Measurements from ENCODE around the gene GZMA. TPM values are rescaled to one million over a fixed set of nuclear protein-coding genes. Genes with fewer than 3 reads are reported as not detected.

Gene GZMA
- total and polyA plus RNA-seq, 2 donors (not counting 3 experiments of a cell fraction or from before 2014, with no cell fraction given) = not detected

DNA sequence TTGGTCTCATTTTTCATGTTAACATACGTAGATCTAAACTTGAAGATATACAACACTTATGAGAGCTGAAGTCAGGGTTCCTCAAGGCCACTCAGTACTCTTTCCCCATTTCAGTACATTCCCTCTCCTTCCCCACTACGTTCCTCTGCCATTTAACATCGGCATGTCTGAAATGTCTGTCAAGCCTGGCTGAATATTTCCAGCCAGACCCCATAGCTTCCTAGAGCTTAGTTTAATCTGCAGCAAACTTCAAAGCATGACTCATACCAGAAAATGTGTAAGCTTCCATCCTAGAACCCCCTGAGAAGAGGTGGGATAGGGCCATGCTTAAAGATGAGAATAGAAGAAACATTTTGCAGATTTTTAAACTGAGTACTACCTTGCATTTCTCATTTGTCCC lies 6.2 kb downstream of the GZMA start:
- intact Hi-C loops (cut with micrococcal nuclease) (no loop called here), dilution Hi-C loops (cut with MboI; ENCODE audit: extremely low pct_ligation_motif_present, low sequenced_read_pairs) (no loop called here)
- Histone ChIP-seq H3K4me3 (replicated peaks in 1 of 3; ENCODE audit: insufficient read depth in 1 of 3, low read depth in 1 of 3, low read length in 3 of 3) (no peak overlapping the region), H4K20me1 (replicated peaks; ENCODE audit: control insufficient read depth, extremely low read depth, insufficient read depth, low read length) (no peaks in the 10 kb centered on the region), H3K9me1 (replicated peaks; ENCODE audit: control insufficient read depth, extremely low read depth, insufficient read depth, low read length) (no peaks in the 10 kb centered on the region), H3K9ac (replicated peaks; ENCODE audit: extremely low read depth, insufficient read depth, low read length) (no peak overlapping the region), H3K9me3 (replicated peaks; ENCODE audit: control insufficient read depth, insufficient read depth, low read length) (no peaks in the 10 kb centered on the region), H3K79me2 (ENCODE audit: control insufficient read depth, insufficient read depth, low read length) (no peaks in the 10 kb centered on the region), H3K36me3 (ENCODE audit: control insufficient read depth in 2 of 2, extremely low read depth in 1 of 2, insufficient read depth in 2 of 2, low read length in 2 of 2) (no peaks in the 10 kb centered on the region), H3K27me3 (ENCODE audit: control insufficient read depth in 2 of 2, insufficient read depth in 2 of 2, low read length in 2 of 2) (no peaks in the 10 kb centered on the region), H2AFZ (ENCODE audit: low read depth, low read length) (no peak overlapping the region), H3K4me1 (ENCODE audit: control insufficient read depth, extremely low read depth, insufficient read depth, low read length) (no peaks in the 10 kb centered on the region), H3K27ac (ENCODE audit: insufficient read depth, low read depth, low read length) (no peak overlapping the region), H3K4me2 (ENCODE audit: insufficient read depth, low read length) (no peak overlapping the region)
- CTCF ChIA-PET = interaction anchor here (1.5 to 1.9 kb wide), 2 partner anchors 51 to 123 kb away, joined by 3 to 4 read pairs; partner anchors contain the start of genes ESM1 and GPX8
- FAIRE-seq (no peak), DNase-seq (ENCODE audit: low read depth, low spot score) (no peak)
- TF ChIP-seq FOS (IDR thresholded peaks at IDR 0.05; ENCODE audit: borderline replicate concordance, insufficient read depth, low read length) (no peak), POLR2A (IDR thresholded peaks at IDR 0.05; ENCODE audit: low read depth, low read length) (no peak), EZH2 (IDR thresholded peaks at IDR 0.05; ENCODE audit: borderline replicate concordance, low read depth, low read length, severe bottlenecking) (no peak), CTCF (IDR thresholded peaks at IDR 0.05; ENCODE audit: extremely low read depth in 1 of 2, insufficient read depth in 1 of 2, low read depth in 1 of 2, low read length in 2 of 2) (no peak), MYC (IDR thresholded peaks at IDR 0.05; ENCODE audit: low read depth, low read length) (no peak), POLR2AphosphoS5 (IDR thresholded peaks at IDR 0.05; ENCODE audit: insufficient read depth, low read depth, low read length) (no peak), MAX (IDR thresholded peaks at IDR 0.05; ENCODE audit: insufficient read depth, insufficient read length) (no peak), JUN (IDR thresholded peaks at IDR 0.05; ENCODE audit: borderline replicate concordance, insufficient read depth, insufficient read length, low read depth) (no peak), GATA2 (IDR thresholded peaks at IDR 0.05; ENCODE audit: insufficient read depth, insufficient read length, low read depth, low read length) (no peak)
- no TSS peak for BruUV-seq (replicated peaks)
- POLR2A ChIA-PET = no interaction called here
